Hepatocyte (in vitro differentiated cells): ENCODE measurements around the gene MTA3.

Experiments used
- EZH2phosphoT487 ChIP-seq: fragments of 200-600 bp; sonication (generic); IDR thresholded peaks from one replicate; pipeline ENCODE4 v1.6.1; 2018; ENCODE audit warnings: antibody characterized with exemption, mild to moderate bottlenecking, low read depth, moderate library complexity; ENCODE audit not compliant: unreplicated experiment, severe bottlenecking
- TF ChIP-seq, protein P1 (sequence below): fragments of 200-600 bp; sonication (generic); IDR thresholded peaks from 2 replicates; pipeline ENCODE4 v1.5.1; 2016; ENCODE audit warnings: antibody characterized with exemption, mild to moderate bottlenecking; ENCODE audit not compliant: poor library complexity

DNA sequence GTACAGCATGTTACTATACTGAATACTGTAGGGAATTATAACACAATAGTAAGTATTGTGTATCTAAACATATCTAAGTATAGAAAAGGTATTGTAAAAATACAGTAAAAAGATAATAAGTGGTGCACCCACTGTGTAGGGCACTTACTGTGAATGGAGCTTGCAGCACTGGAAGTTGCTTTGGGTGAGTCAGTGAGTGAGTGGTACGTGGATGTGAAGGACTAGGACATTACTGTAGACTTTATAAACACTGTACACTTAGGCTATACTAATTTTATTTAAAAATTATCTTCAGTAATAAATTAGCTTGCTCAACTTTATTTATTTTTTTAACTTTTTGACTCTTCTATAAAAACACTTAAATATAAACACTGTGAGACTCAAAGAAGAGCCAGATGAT lies 82.6 kb downstream of the MTA3 start:
- TF ChIP-seq, protein P1, sequence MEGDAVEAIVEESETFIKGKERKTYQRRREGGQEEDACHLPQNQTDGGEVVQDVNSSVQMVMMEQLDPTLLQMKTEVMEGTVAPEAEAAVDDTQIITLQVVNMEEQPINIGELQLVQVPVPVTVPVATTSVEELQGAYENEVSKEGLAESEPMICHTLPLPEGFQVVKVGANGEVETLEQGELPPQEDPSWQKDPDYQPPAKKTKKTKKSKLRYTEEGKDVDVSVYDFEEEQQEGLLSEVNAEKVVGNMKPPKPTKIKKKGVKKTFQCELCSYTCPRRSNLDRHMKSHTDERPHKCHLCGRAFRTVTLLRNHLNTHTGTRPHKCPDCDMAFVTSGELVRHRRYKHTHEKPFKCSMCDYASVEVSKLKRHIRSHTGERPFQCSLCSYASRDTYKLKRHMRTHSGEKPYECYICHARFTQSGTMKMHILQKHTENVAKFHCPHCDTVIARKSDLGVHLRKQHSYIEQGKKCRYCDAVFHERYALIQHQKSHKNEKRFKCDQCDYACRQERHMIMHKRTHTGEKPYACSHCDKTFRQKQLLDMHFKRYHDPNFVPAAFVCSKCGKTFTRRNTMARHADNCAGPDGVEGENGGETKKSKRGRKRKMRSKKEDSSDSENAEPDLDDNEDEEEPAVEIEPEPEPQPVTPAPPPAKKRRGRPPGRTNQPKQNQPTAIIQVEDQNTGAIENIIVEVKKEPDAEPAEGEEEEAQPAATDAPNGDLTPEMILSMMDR: no peak
- no peak for TF ChIP-seq EZH2phosphoT487
